Measurements from ENCODE around the gene C15orf39. TPM values are rescaled to one million over a fixed set of nuclear protein-coding genes. Genes with fewer than 3 reads are reported as not detected.
A peak's percentile ranks its signal among the peaks of the same experiment; 100 is the strongest.

Gene C15orf39
- total and polyA plus RNA-seq, 2 of the 13 experiments (the other 11 are each of a cell fraction or from before 2014, with no cell fraction given), result 6.2 to 13.5 TPM

DNA sequence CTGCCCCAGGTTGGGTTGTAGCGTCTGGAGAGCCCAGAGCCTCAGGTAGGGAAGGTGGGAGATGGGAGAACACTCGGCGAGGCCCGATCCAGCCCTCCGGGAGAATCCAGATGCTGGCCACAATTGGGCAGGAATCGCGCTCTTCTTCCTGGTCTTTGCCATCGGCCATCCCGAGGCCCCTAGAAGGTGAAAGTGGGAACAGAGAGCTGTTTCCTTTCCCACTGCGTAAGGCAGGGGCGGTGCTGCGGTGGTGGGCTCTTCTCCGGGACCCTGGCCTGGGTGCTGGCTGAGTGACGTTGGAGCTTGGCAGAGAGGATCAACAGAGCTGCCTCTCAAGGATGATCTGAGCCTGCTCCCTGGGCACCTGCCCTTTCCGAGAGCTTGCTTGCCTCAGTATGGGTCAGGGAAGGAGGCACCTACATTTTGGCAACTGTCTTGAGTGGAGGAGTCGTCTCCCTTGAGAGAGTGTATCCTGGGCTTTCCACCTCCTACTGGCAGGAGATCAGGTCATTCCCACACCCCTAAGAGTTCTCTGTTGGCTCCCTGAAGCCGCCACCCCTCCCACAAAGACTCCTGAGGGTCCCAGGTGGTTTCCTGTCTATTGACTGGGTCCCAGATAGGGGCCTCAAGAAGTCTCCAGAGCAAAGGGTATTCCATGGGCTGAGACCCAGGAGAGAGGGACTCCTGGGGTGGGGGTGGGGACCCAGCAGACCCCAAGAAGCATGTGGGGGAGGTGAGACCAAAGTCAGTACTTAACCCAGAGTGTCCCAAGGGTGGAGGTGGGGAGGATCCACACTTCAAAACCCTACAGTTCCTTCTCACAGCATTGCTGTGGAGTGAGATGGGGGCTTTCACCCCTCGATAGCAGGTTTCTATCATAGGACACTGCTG, 1.6 kb downstream of the C15orf39 start (continued):
- TF ChIP-seq, protein P1, sequence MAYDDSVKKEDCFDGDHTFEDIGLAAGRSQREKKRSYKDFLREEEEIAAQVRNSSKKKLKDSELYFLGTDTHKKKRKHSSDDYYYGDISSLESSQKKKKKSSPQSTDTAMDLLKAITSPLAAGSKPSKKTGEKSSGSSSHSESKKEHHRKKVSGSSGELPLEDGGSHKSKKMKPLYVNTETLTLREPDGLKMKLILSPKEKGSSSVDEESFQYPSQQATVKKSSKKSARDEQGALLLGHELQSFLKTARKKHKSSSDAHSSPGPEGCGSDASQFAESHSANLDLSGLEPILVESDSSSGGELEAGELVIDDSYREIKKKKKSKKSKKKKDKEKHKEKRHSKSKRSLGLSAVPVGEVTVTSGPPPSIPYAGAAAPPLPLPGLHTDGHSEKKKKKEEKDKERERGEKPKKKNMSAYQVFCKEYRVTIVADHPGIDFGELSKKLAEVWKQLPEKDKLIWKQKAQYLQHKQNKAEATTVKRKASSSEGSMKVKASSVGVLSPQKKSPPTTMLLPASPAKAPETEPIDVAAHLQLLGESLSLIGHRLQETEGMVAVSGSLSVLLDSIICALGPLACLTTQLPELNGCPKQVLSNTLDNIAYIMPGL (CRISPR knock-in tag; IDR thresholded peaks at IDR 0.05; ENCODE audit: borderline replicate concordance in 1 of 2, low read depth in 1 of 2), result peak in 1 of 2 experiments; percentile 4; a peak in 1 of 4 replicates
- TF ChIP-seq MED1 (CRISPR knock-in tag; IDR thresholded peaks at IDR 0.05) (no peak), FOXC1 (CRISPR knock-in tag; IDR thresholded peaks at IDR 0.05; ENCODE audit: borderline replicate concordance) (0 out of 2 replicates have a peak, but pooled peaks have one; percentile 12), POLR2G (IDR thresholded peaks at IDR 0.05; ENCODE audit: low read depth, low read length) (peak; percentile 5; the same call in 1 of the 2 replicates)

DNA sequence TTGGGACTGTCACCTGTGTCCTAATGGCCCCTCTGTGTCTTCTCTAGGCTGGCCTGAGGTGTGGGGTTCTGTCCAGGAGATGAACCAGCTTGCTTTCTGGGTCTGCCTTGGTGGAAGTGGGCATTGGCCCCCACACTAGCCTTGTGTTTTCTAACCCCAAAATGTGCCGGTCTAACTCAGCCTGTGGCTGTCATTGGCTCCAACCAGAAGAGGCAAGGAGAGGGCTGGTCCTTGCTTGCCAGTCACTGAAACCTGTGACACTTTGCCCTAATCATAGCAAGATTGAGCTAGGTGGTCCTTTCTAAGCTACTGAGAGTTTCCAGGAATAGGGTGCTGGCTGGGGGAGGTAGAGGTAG, 2.2 kb downstream of the C15orf39 start:
- no CpG with 5 or more reads among the region's 1 CpG for WGBS (ENCODE audit: low lambda C conversion rate)
- TF ChIP-seq, protein P2, sequence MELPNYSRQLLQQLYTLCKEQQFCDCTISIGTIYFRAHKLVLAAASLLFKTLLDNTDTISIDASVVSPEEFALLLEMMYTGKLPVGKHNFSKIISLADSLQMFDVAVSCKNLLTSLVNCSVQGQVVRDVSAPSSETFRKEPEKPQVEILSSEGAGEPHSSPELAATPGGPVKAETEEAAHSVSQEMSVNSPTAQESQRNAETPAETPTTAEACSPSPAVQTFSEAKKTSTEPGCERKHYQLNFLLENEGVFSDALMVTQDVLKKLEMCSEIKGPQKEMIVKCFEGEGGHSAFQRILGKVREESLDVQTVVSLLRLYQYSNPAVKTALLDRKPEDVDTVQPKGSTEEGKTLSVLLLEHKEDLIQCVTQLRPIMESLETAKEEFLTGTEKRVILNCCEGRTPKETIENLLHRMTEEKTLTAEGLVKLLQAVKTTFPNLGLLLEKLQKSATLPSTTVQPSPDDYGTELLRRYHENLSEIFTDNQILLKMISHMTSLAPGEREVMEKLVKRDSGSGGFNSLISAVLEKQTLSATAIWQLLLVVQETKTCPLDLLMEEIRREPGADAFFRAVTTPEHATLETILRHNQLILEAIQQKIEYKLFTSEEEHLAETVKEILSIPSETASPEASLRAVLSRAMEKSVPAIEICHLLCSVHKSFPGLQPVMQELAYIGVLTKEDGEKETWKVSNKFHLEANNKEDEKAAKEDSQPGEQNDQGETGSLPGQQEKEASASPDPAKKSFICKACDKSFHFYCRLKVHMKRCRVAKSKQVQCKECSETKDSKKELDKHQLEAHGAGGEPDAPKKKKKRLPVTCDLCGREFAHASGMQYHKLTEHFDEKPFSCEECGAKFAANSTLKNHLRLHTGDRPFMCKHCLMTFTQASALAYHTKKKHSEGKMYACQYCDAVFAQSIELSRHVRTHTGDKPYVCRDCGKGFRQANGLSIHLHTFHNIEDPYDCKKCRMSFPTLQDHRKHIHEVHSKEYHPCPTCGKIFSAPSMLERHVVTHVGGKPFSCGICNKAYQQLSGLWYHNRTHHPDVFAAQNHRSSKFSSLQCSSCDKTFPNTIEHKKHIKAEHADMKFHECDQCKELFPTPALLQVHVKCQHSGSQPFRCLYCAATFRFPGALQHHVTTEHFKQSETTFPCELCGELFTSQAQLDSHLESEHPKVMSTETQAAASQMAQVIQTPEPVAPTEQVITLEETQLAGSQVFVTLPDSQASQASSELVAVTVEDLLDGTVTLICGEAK (IDR thresholded peaks at IDR 0.05), result no peak
- TF ChIP-seq, protein P2 (CRISPR knock-in tag; IDR thresholded peaks at IDR 0.05), result 0 out of 2 replicates have a peak, but pooled peaks have one; percentile 6
- TF ChIP-seq SALL1 (CRISPR knock-in tag; IDR thresholded peaks at IDR 0.05), result 0 out of 2 replicates have a peak, but pooled peaks have one; percentile 14
- TF ChIP-seq, protein P3, sequence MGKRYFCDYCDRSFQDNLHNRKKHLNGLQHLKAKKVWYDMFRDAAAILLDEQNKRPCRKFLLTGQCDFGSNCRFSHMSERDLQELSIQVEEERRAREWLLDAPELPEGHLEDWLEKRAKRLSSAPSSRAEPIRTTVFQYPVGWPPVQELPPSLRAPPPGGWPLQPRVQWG (CRISPR knock-in tag; IDR thresholded peaks at IDR 0.05; ENCODE audit: borderline replicate concordance, low read depth), result no peak

More for the DNA sequence above, 2.2 kb downstream of the C15orf39 start:
- peaks cover 81% of the 10 kb centered on the region for H3K79me2 ChIP-seq (ENCODE audit: insufficient read depth, low read length)
- ATAC-seq, result no peak
- H3K9ac ChIP-seq (ENCODE audit: insufficient read depth, low read depth, low read length), result peak overlapping the region; percentile 93
- peaks cover 25 to 37% of the 10 kb centered on the region in 2 experiments; a peak in 4 of 5 replicates for H3K36me3 ChIP-seq (replicated peaks in 1 of 2; ENCODE audit: control insufficient read depth in 1 of 2, insufficient read depth in 2 of 2, low read length in 2 of 2)
- peak overlapping the region; percentile 88 to 98 (median 91) for H3K4me3 ChIP-seq (replicated peaks in 1 of 3; ENCODE audit: insufficient read depth in 1 of 3, low read depth in 2 of 3, low read length in 3 of 3)
- peak; percentile 12 for FAIRE-seq
- no peaks in the 10 kb centered on the region; a peak in 1 of 5 replicates for H3K27me3 ChIP-seq (ENCODE audit: control insufficient read depth in 1 of 2, insufficient read depth in 2 of 2, low read length in 2 of 2)
- intact Hi-C loops (cut with micrococcal nuclease; ENCODE audit: unreplicated experiment), result loop anchor here (1.0 kb wide), 2 partner anchors 59 to 161 kb away; no protein-coding TSS in a partner anchor
- in situ Hi-C loops (cut with HindIII; ENCODE audit: extremely low pct_ligation_motif_present, low pct_unique_long_range_greater_than_20kb), result loop anchor here (5.0 kb wide), 1 partner anchor 52 kb away; no protein-coding TSS in a partner anchor
- peaks cover 61% of the 10 kb centered on the region for H4K20me1 ChIP-seq (ENCODE audit: insufficient read depth, low read length)
- peaks cover 62% of the 10 kb centered on the region for H3K4me1 ChIP-seq (ENCODE audit: insufficient read depth, low read length)
- POLR2A ChIA-PET, result interaction anchor here (0.7 to 2.7 kb wide), 10 partner anchors 21 to 606 kb away, joined by 3 to 60 read pairs (median 4); partner anchors contain the start of gene PPCDC
- BruUV-seq (replicated peaks), result no TSS peak
- H2AFZ ChIP-seq (ENCODE audit: low read length), result no peak overlapping the region
- no peaks in the 10 kb centered on the region for H3K9me3 ChIP-seq (ENCODE audit: low read length)
- H3K27ac ChIP-seq (ENCODE audit: extremely low read length, insufficient read depth, low read length), result peak overlapping the region; percentile 80
- CTCF ChIA-PET (ENCODE audit: low intra/inter-chr PET ratio, low total read pairs), result interaction anchor here (0.8 to 5.1 kb wide), 5 partner anchors 58 to 175 kb away, joined by 4 to 54 read pairs (median 7); no protein-coding TSS in a partner anchor
- peak overlapping the region; percentile 95 for H3K4me2 ChIP-seq (ENCODE audit: low read depth, low read length)
- no peak for DNase-seq (ENCODE audit: low spot score)

Data from HepG2 (cell line).